Smooth muscle cell (in vitro differentiated cells): ENCODE results near the gene TEKT5. TPM values are rescaled to one million over a fixed set of nuclear protein-coding genes. Genes with fewer than 3 reads are reported as not detected.

Source experiments
- DNase-seq: peaks from one replicate; lab custom pipeline; 2025; ENCODE audit not compliant: unreplicated experiment; lab: John Stamatoyannopoulos, UW
- H2AFZ ChIP-seq: fragments of 200-600 bp; sonication (generic); 2 replicates; pipeline ENCODE4 v1.6.0; 2016; ENCODE audit warnings: antibody characterized with exemption, low read depth, mild to moderate bottlenecking
- H3F3A ChIP-seq: fragments of 200-600 bp; sonication (generic); 2 replicates; pipeline ENCODE4 v1.6.0; 2017; ENCODE audit warnings: antibody characterized with exemption, low read depth
- H3K27ac ChIP-seq: fragments of 200-600 bp; sonication (generic); 2 replicates; pipeline ENCODE4 v1.5.1; 2016; ENCODE audit warnings: low read depth, mild to moderate bottlenecking
- H3K27me3 ChIP-seq: fragments of 200-600 bp; sonication (generic); 2 replicates; pipeline ENCODE4 v1.6.1; 2016; ENCODE audit warnings: low read depth, mild to moderate bottlenecking
- H3K36me3 ChIP-seq: fragments of 200-600 bp; sonication (generic); 2 replicates; pipeline ENCODE4 v1.5.1; 2016; ENCODE audit warnings: low read depth
- H3K4me1 ChIP-seq: fragments of 200-600 bp; sonication (generic); 2 replicates; pipeline ENCODE4 v1.5.1; 2016; ENCODE audit warnings: low read depth
- H3K4me2 ChIP-seq: fragments of 200-600 bp; sonication (generic); 2 replicates; pipeline ENCODE4 v1.6.0; 2016; ENCODE audit warnings: mild to moderate bottlenecking
- H3K4me3 ChIP-seq: fragments of 200-600 bp; sonication (generic); 2 replicates; pipeline ENCODE4 v1.5.1; 2016; ENCODE audit warnings: mild to moderate bottlenecking
- H3K79me2 ChIP-seq: fragments of 200-600 bp; sonication (generic); 2 replicates; pipeline ENCODE4 v1.6.0; 2016; ENCODE audit warnings: low read depth, mild to moderate bottlenecking
- H3K9ac ChIP-seq: fragments of 200-600 bp; sonication (generic); 2 replicates; pipeline ENCODE4 v1.6.0; 2016; ENCODE audit warnings: low read depth
- H3K9me3 ChIP-seq: fragments of 200-600 bp; sonication (generic); replicated peaks from 2 replicates; pipeline ENCODE4 v1.5.1; 2016; ENCODE audit warnings: low read depth
- H4K20me1 ChIP-seq: fragments of 200-600 bp; sonication (generic); 2 replicates; pipeline ENCODE4 v1.6.0; 2016; ENCODE audit warnings: low read depth
- CTCF ChIP-seq: fragments of 200-600 bp; sonication (generic); IDR thresholded peaks from 2 replicates; pipeline ENCODE4 v1.5.1; 2017; ENCODE audit warnings: borderline replicate concordance, mild to moderate bottlenecking, antibody characterized with exemption; ENCODE audit not compliant: insufficient read depth, poor library complexity, severe bottlenecking
- WGBS: methylation state at CpG from one replicate; pipeline ENCODE4 v1.1.7; 2016; ENCODE audit warnings: low lambda C conversion rate; 5-methylcytosine and 5-hydroxymethylcytosine counted together
- polyA plus RNA-seq: library from polyadenylated mRNA; unstranded; fragments of >200 nt; fragmentation: Nextera tagmentation; extraction: Ambion mirVana; gene quantifications from 2 replicates; pipeline ENCODE4 v1.2.1, GENCODE V29; 2016
- total RNA-seq: library from RNA; depleted of rRNA; stranded (reverse); fragments of >200 nt; gene quantifications from 2 replicates; pipeline ENCODE4 v1.2.3, GENCODE V29; 2014

Gene TEKT5
- total and polyA plus RNA-seq, 2 experiments from 2014 or later, result not detected

DNA sequence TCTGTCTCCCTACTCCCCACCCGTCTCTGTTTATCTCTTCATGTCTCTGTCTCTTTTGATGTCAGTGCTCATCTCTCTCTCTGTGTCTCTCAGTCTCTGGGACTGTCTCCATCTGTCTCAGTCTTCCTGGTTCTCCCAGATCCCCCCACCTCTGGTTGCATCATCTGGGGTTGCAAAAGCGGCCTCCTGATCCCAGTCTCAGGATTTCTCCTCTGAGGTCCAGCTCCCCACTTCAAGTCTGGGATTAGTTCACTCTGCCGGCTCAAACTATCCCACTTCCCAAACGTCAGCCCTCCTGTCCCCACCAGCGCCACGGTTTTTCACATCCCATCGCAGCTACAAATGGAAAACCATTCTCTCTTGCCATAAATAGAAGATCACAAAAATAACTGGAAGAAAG lies 9.0 kb downstream of the TEKT5 start:
- Histone ChIP-seq H3K27ac (no peak overlapping the region), H2AFZ (no peak overlapping the region), H4K20me1 (no peaks in the 10 kb centered on the region), H3K79me2 (no peaks in the 10 kb centered on the region), H3K4me1 (no peaks in the 10 kb centered on the region), H3K27me3 (no peaks in the 10 kb centered on the region), H3K9ac (no peak overlapping the region), H3K36me3 (no peaks in the 10 kb centered on the region), H3F3A (no peaks in the 10 kb centered on the region), H3K9me3 (no peaks in the 10 kb centered on the region), H3K4me2 (no peak overlapping the region), H3K4me3 (no peak overlapping the region)
- WGBS, result 94% methylated on average over 7 of the region's 7 CpGs
- DNase-seq, result no peak
- no peak for TF ChIP-seq CTCF

DNA sequence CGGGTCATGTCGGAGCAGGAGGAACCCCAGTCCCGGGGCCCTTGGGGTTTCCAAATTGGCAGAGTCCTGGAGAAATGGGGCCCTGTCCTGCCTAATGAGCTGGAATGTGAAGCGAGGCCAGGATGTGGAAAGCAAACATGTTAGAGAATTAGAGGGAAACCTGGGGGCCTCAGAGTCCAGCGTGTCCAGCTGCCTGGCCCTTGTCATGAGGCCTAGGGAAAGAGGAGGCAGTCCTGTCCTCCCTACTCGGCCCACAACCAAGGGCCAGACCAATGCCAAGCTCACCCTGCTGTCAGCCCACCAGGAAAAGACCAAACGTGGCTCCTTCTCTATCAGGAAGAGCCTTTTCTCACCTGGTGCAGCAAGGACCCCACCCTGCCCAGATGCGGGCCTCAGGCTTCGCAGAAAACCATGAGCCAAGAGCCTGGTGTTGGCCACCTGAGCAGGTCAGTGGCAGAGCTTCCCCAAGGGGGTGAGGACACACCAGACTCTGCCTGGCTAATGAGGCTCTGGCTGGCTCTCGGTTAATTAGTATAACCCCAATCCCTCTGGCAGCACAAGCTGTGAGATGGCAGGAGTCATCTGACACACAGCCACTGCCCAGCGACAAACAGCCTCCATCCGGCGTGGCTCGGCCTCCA lies 10.1 kb downstream of the TEKT5 start:
- no peaks in the 10 kb centered on the region for H3K27me3 ChIP-seq
- TF ChIP-seq CTCF, result no peak
- no peaks in the 10 kb centered on the region for H3K9me3 ChIP-seq
- H3K27ac ChIP-seq, result no peak overlapping the region
- H3K4me1 ChIP-seq, result no peaks in the 10 kb centered on the region
- WGBS, result 92% methylated on average over 14 of the region's 14 CpGs
- H3K4me2 ChIP-seq, result no peak overlapping the region
- no peak overlapping the region for H3K4me3 ChIP-seq
- H3K79me2 ChIP-seq, result no peaks in the 10 kb centered on the region
- DNase-seq, result no peak
- H3K9ac ChIP-seq, result no peak overlapping the region
- H3K36me3 ChIP-seq, result no peaks in the 10 kb centered on the region
- H3F3A ChIP-seq, result no peaks in the 10 kb centered on the region
- no peak overlapping the region for H2AFZ ChIP-seq
- no peaks in the 10 kb centered on the region for H4K20me1 ChIP-seq

DNA sequence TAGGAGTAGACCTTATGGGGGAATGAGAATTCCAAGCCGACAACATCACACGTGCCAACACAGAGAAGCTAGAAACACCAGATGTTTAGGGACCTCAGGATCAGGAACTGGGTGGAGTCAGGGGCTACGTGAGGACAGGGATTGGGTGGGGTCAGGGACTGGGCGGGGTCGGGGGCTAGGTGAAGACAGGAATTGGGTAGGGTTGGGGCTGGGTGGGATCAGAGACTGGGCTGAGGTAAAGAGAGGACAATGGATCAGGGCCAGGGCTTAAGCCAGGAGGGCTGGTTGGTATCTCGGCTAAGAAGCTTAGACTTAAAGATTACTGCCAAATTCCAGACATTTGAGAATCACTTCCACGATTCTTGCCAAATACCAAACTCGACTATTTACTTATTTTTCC lies 11.6 kb downstream of the TEKT5 start:
- DNase-seq, result no peak
- Histone ChIP-seq H3K9me3 (no peaks in the 10 kb centered on the region), H3K4me1 (peaks cover 5% of the 10 kb centered on the region), H2AFZ (no peak overlapping the region), H3K4me2 (no peak overlapping the region), H3K79me2 (no peaks in the 10 kb centered on the region), H3K27me3 (no peaks in the 10 kb centered on the region), H3K27ac (no peak overlapping the region), H3K9ac (no peak overlapping the region), H3K36me3 (no peaks in the 10 kb centered on the region), H3F3A (no peaks in the 10 kb centered on the region), H3K4me3 (no peak overlapping the region), H4K20me1 (no peaks in the 10 kb centered on the region)
- 63% methylated on average over 6 of the region's 8 CpGs for WGBS
- TF ChIP-seq CTCF, result no peak

GRCh38 chr16:10682604-10683003 lies 12.1 kb downstream of the TEKT5 start:
- H2AFZ ChIP-seq, result no peak overlapping the region
- H3K27ac ChIP-seq, result no peak overlapping the region
- no peak overlapping the region for H3K4me3 ChIP-seq
- H3K79me2 ChIP-seq, result no peaks in the 10 kb centered on the region
- no peaks in the 10 kb centered on the region for H4K20me1 ChIP-seq
- peaks cover 5% of the 10 kb centered on the region for H3K4me1 ChIP-seq
- H3K4me2 ChIP-seq, result no peak overlapping the region
- H3K27me3 ChIP-seq, result no peaks in the 10 kb centered on the region
- H3K9me3 ChIP-seq, result no peaks in the 10 kb centered on the region
- H3K9ac ChIP-seq, result no peak overlapping the region
- DNase-seq, result no peak
- TF ChIP-seq CTCF, result no peak
- H3K36me3 ChIP-seq, result no peaks in the 10 kb centered on the region
- 93% methylated on average over 7 of the region's 7 CpGs for WGBS
- no peaks in the 10 kb centered on the region for H3F3A ChIP-seq
